Tibial nerve (tissue), 4 donors: ENCODE data around the gene HOXD13. TPM values are rescaled to one million over a fixed set of nuclear protein-coding genes. Genes with fewer than 3 reads are reported as not detected.

Source experiments
- DNase-seq, 2 donors: peaks; one replicate each; pipeline ENCODE4 v3.0.0-alpha.2; 2019; ENCODE audit warnings: low spot score in 2 of 2
- H3K27ac ChIP-seq, 4 donors: fragments of 200-600 bp; sonication (generic) in 3 of 4; one replicate each; pipeline ENCODE4 v1.5.1; 2017 to 2019; ENCODE audit warnings: mild to moderate bottlenecking in 1 of 4
- H3K27me3 ChIP-seq, 2 donors: fragments of 200-600 bp; sonication (generic) in 1 of 2; one replicate each; pipeline versions ENCODE4 v1.5.1 to v1.6.0; 2017 to 2019
- H3K36me3 ChIP-seq, 3 donors: fragments of 200-600 bp; sonication (generic); one replicate each; pipeline ENCODE4 v1.5.1; 2018 to 2019
- H3K4me1 ChIP-seq, 4 donors: fragments of 200-600 bp; sonication (generic) in 3 of 4; one replicate each; pipeline ENCODE4 v1.5.1; 2017 to 2019
- H3K4me3 ChIP-seq, 4 donors: fragments of 200-600 bp; sonication (generic) in 3 of 4; one replicate each; pipeline ENCODE4 v1.5.1; 2017 to 2019; ENCODE audit warnings: mild to moderate bottlenecking in 1 of 4, moderate library complexity in 1 of 4
- H3K9me3 ChIP-seq, 4 donors: fragments of 200-600 bp; sonication (generic) in 3 of 4; one replicate each; pipeline ENCODE4 v1.5.1; 2017 to 2019
- EP300 ChIP-seq, 2 donors: sonication (generic); formaldehyde crosslinking; IDR thresholded peaks; one replicate each; pipeline ENCODE4 v1.6.1; 2017; ENCODE audit warnings: antibody characterized with exemption in 2 of 2, mild to moderate bottlenecking in 1 of 2
- POLR2A ChIP-seq, 2 donors: fragments of 450-650 bp; IDR thresholded peaks; one replicate each; pipeline ENCODE4 v1.6.1; 2017; ENCODE audit warnings: antibody characterized with exemption in 2 of 2, mild to moderate bottlenecking in 2 of 2, moderate library complexity in 2 of 2
- WGBS, 2 donors: methylation state at CpG; one replicate each; pipeline ENCODE4 v1.1.5; 2018; 5-methylcytosine and 5-hydroxymethylcytosine counted together
- total RNA-seq, 4 donors: library from RNA; depleted of rRNA; stranded (reverse); fragments of >200 nt; gene quantifications; one replicate each; pipeline ENCODE4 v1.1.0, GENCODE V29; 2016
- TF ChIP-seq, protein P1 (sequence below), 5 experiments: fragments of 200-600 bp in 3 of 5; fragments of 450-650 bp in 2 of 5; sonication (generic) in 3 of 5; IDR thresholded peaks; one replicate each; pipeline ENCODE4 v1.5.1; 2016 to 2019; ENCODE audit warnings: antibody characterized with exemption in 5 of 5, mild to moderate bottlenecking in 3 of 5, moderate library complexity in 2 of 5

The HOXD13 gene
- total RNA-seq, 4 donors from 2014 or later = 0.21 TPM; not detected in 3

GRCh38 chr2:176102309-176102866 is 9.9 kb downstream of the HOXD13 start:
- H3K4me1 ChIP-seq = peaks cover 0 to 67% (median 14%) of the 10 kb centered on the region in 4 donors
- TF ChIP-seq EP300 (IDR thresholded peaks at IDR 0.05) = no peak
- TF ChIP-seq, protein P1, sequence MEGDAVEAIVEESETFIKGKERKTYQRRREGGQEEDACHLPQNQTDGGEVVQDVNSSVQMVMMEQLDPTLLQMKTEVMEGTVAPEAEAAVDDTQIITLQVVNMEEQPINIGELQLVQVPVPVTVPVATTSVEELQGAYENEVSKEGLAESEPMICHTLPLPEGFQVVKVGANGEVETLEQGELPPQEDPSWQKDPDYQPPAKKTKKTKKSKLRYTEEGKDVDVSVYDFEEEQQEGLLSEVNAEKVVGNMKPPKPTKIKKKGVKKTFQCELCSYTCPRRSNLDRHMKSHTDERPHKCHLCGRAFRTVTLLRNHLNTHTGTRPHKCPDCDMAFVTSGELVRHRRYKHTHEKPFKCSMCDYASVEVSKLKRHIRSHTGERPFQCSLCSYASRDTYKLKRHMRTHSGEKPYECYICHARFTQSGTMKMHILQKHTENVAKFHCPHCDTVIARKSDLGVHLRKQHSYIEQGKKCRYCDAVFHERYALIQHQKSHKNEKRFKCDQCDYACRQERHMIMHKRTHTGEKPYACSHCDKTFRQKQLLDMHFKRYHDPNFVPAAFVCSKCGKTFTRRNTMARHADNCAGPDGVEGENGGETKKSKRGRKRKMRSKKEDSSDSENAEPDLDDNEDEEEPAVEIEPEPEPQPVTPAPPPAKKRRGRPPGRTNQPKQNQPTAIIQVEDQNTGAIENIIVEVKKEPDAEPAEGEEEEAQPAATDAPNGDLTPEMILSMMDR (IDR thresholded peaks at IDR 0.05) = no peak
- TF ChIP-seq POLR2A (IDR thresholded peaks at IDR 0.05) = no peak
- no peak overlapping the region for H3K4me3 ChIP-seq
- H3K36me3 ChIP-seq = no peaks in the 10 kb centered on the region
- DNase-seq = no peak
- WGBS, 2 donors = 38 to 43% methylated on average over 7 of the region's 7 CpGs
- H3K27ac ChIP-seq = no peak overlapping the region
- peaks cover 5 to 100% of the 10 kb centered on the region in 2 donors for H3K27me3 ChIP-seq
- no peaks in the 10 kb centered on the region for H3K9me3 ChIP-seq

- WGBS, 2 donors = 41 to 50% methylated on average over 7 of the region's 7 CpGs
- H3K4me3 ChIP-seq = no peak overlapping the region
- no peaks in the 10 kb centered on the region for H3K9me3 ChIP-seq
- TF ChIP-seq, protein P1 (IDR thresholded peaks at IDR 0.05) = no peak
- TF ChIP-seq EP300 (IDR thresholded peaks at IDR 0.05) (no peak), POLR2A (IDR thresholded peaks at IDR 0.05) (no peak)
- DNase-seq = no peak
- H3K36me3 ChIP-seq = no peaks in the 10 kb centered on the region
- H3K27ac ChIP-seq = no peak overlapping the region
- peaks cover 5 to 97% of the 10 kb centered on the region in 2 donors for H3K27me3 ChIP-seq
- H3K4me1 ChIP-seq = peaks cover 0 to 65% (median 12%) of the 10 kb centered on the region in 4 donors
Measured at GRCh38 chr2:176103194-176103593, 10.7 kb downstream of the HOXD13 start.

- no peak for DNase-seq
- TF ChIP-seq, protein P1 (IDR thresholded peaks at IDR 0.05) = no peak
- TF ChIP-seq EP300 (IDR thresholded peaks at IDR 0.05) = peak in 1 of 2 donors; percentile 41
- peaks cover 0 to 65% (median 14%) of the 10 kb centered on the region in 4 donors for H3K4me1 ChIP-seq
- H3K27ac ChIP-seq = no peak overlapping the region
- H3K9me3 ChIP-seq = no peaks in the 10 kb centered on the region
- peaks cover 5 to 97% of the 10 kb centered on the region in 2 donors for H3K27me3 ChIP-seq
- H3K4me3 ChIP-seq = no peak overlapping the region
- H3K36me3 ChIP-seq = no peaks in the 10 kb centered on the region
- 18 to 21% methylated on average over 17 of the region's 17 CpGs for WGBS, 2 donors
Measured at GRCh38 chr2:176103742-176104315, 11.3 kb downstream of the HOXD13 start.

- no peaks in the 10 kb centered on the region for H3K9me3 ChIP-seq
- WGBS, 2 donors = 5 to 7% methylated on average over 32 to 48 of the region's 56 CpGs
- H3K27ac ChIP-seq = no peak overlapping the region
- peak overlapping the region in 1 of 4 donors; percentile 8 for H3K4me3 ChIP-seq
- TF ChIP-seq, protein P1 (IDR thresholded peaks at IDR 0.05) = no peak
- TF ChIP-seq POLR2A (IDR thresholded peaks at IDR 0.05) = no peak
- TF ChIP-seq EP300 (IDR thresholded peaks at IDR 0.05) = peak in 1 of 2 donors; percentile 2
- peaks cover 0 to 64% (median 14%) of the 10 kb centered on the region in 4 donors for H3K4me1 ChIP-seq
- no peak for DNase-seq
- no peaks in the 10 kb centered on the region for H3K36me3 ChIP-seq
- peaks cover 5 to 97% of the 10 kb centered on the region in 2 donors for H3K27me3 ChIP-seq
Measured at GRCh38 chr2:176104316-176105077, 12.0 kb downstream of the HOXD13 start.
